OCI-LY7 (cell line): ENCODE results near the gene OR10V1.

ENCODE experiments used
- CTCF ChIP-seq: fragments of 200-600 bp; sonication (generic); conservative IDR thresholded peaks from 2 replicates; pipeline ENCODE4 v1.5.1; 2014; ENCODE audit warnings: mild to moderate bottlenecking, antibody characterized with exemption, low read length, moderate library complexity, mixed read lengths
- EZH2phosphoT487 ChIP-seq: fragments of 200-600 bp; sonication (generic); IDR thresholded peaks from 2 replicates; pipeline ENCODE4 v1.6.1; 2018; ENCODE audit warnings: low read depth, borderline replicate concordance, mild to moderate bottlenecking, mixed run types, antibody characterized with exemption, low read length, moderate library complexity, mixed read lengths

DNA sequence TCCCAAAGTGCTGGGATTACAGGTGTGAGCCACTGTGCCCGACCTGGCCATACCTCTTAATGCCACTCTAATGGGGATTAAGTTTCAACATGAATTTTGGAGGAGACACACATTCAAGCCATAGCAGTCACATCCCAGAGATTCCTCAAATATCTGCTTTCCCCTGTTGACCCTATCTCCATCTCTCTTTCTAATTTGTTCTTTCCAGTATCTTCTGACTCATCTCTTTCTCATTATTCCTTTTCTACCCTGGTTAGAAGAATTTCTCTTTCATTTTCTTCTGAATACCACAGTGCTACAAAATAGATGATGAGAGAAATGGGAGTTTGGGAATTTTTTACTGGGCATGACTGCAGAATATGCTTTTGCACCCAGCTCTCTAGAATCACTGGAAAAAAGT, 5.1 kb downstream of the OR10V1 start:
- TF ChIP-seq CTCF (no peak), EZH2phosphoT487 (no peak)
